ENCODE measurements around the gene MSL1.

DNA sequence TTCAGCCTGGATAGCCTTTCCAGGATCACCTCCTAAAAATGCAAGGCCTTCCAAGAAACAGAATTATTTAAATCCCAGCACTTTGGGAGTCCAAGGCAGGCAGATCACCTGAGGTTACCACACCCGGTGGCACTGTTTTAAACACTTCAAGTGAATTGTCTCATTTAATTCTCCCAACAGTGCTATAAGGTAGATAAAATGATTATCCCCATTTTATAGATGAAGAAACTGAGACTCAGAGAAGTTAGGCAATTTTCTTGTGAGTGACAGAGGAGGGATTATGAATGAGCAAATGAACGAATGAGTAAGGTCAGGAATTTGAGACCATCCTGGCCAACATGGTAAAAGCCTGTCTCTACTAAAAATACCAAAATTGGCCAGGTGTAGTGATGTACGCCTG is 42.2 kb upstream of the MSL1 start:
- no peak for TF ChIP-seq CTCF (IDR thresholded peaks at IDR 0.05; ENCODE audit: poor library complexity, severe bottlenecking)
- no peak for TF ChIP-seq EZH2 (IDR thresholded peaks at IDR 0.05; ENCODE audit: borderline replicate concordance, insufficient read depth, low read length, poor library complexity, severe bottlenecking)
- TF ChIP-seq POLR2AphosphoS5 (IDR thresholded peaks at IDR 0.05), result no peak
- no peak for TF ChIP-seq EP300 (conservative IDR thresholded peaks at IDR 0.05; ENCODE audit: poor library complexity, severe bottlenecking)
